GM12878 (cell line): Measurements from ENCODE around the gene DYNC1H1. TPM values are rescaled to one million over a fixed set of nuclear protein-coding genes. Genes with fewer than 3 reads are reported as not detected.

Experiments
- ATAC-seq: fragments of 200-7000 bp; cut with Tn5 transposase; 3 replicates; pipeline ENCODE4 v1.9.1; 2020; ENCODE audit warnings: mild to moderate bottlenecking, moderate library complexity
- BruUV-seq: library from RNA; stranded (reverse); fragments of 400-500 nt; replicated peaks from 2 replicates; lab custom pipeline; 2021; lab: Mats Ljungman, UMichigan
- CTCF ChIA-PET: fragments of 300-600 bp; sonication (Branson Sonifier 250); formaldehyde crosslinking; extraction: SDS; loops from one replicate; lab custom pipeline; 2021; ENCODE audit warnings: inconsistent platforms; lab: Yijun Ruan, JAX
- POLR2A ChIA-PET: fragments of 350-600 bp; formaldehyde crosslinking; extraction: SDS; loops from one replicate; lab custom pipeline; 2021; ENCODE audit warnings: inconsistent platforms; lab: Charles Lee
- RAD21 ChIA-PET: fragments of 300-600 bp; sonication (Branson Sonifier 250); formaldehyde crosslinking; loops from one replicate; lab custom pipeline; 2023; ENCODE audit warnings: antibody characterized with exemption; ENCODE audit not compliant: unreplicated experiment; lab: Charles Lee
- SMC1A ChIA-PET: fragments of 300-600 bp; sonication (Branson Sonifier 250); formaldehyde crosslinking; loops from one replicate; lab custom pipeline; 2023; ENCODE audit not compliant: unreplicated experiment, uncharacterized antibody; lab: Charles Lee
- DNase-seq: peaks from one replicate; pipeline ENCODE4 v3.0.0-alpha.2; 2011; ENCODE audit warnings: low read depth, low spot score
- FAIRE-seq: peaks from 3 replicates; lab custom pipeline; 2011; peaks lifted over from hg19 to GRCh38; lab: Jason Lieb, UNC
- H2AFZ ChIP-seq: 2 replicates; pipeline ENCODE4 v1.6.0; 2011; ENCODE audit warnings: low read depth, low read length, control low read depth; ENCODE audit not compliant: control insufficient read depth
- H3K27ac ChIP-seq: 2 replicates; pipeline ENCODE4 v1.5.1; 2011; ENCODE audit warnings: control low read depth; ENCODE audit not compliant: control insufficient read depth, insufficient read depth
- H3K27me3 ChIP-seq, 2 experiments: replicated peaks in 1 of 2; 2 replicates each; pipeline versions ENCODE4 v1.6.0 to v1.6.1; 2011; ENCODE audit warnings: low read length in 1 of 2; ENCODE audit not compliant: control insufficient read depth in 2 of 2, insufficient read depth in 2 of 2
- H3K36me3 ChIP-seq, 2 experiments: 2 replicates each; pipeline ENCODE4 v1.5.1; 2011; ENCODE audit warnings: low read length in 1 of 2; ENCODE audit not compliant: control insufficient read depth in 2 of 2, insufficient read depth in 2 of 2
- H3K4me1 ChIP-seq: 2 replicates; pipeline ENCODE4 v1.6.1; 2011; ENCODE audit warnings: mild to moderate bottlenecking, low read length, moderate library complexity, mixed read lengths; ENCODE audit not compliant: control insufficient read depth, insufficient read depth
- H3K4me2 ChIP-seq: 2 replicates; pipeline ENCODE4 v1.6.0; 2011; ENCODE audit warnings: control low read depth; ENCODE audit not compliant: control insufficient read depth, insufficient read depth
- H3K4me3 ChIP-seq: fragments of 200-600 bp; sonication (generic); 2 replicates; pipeline ENCODE4 v1.5.1; 2016
- H3K79me2 ChIP-seq: 2 replicates; pipeline ENCODE4 v1.6.0; 2011; ENCODE audit warnings: low read length; ENCODE audit not compliant: control insufficient read depth, insufficient read depth
- H3K9ac ChIP-seq: 2 replicates; pipeline ENCODE4 v1.8.0; 2011; ENCODE audit warnings: low read length, control low read depth, mixed read lengths; ENCODE audit not compliant: control insufficient read depth, insufficient read depth
- H3K9me3 ChIP-seq: replicated peaks from 3 replicates; pipeline ENCODE4 v1.5.1; 2011; ENCODE audit warnings: mild to moderate bottlenecking, low read length; ENCODE audit not compliant: control insufficient read depth, insufficient read depth
- H4K20me1 ChIP-seq: 2 replicates; pipeline ENCODE4 v1.6.0; 2011; ENCODE audit not compliant: control insufficient read depth, insufficient read depth
- BHLHE40 ChIP-seq, 2 experiments: fragments of 450-650 bp in 1 of 2; IDR thresholded peaks; 2 replicates each; pipeline ENCODE4 v1.6.1; 2011 to 2017; ENCODE audit warnings: low read depth in 2 of 2, borderline replicate concordance in 1 of 2, improper control_type of control experiment in 1 of 2, low read length in 1 of 2, mild to moderate bottlenecking in 1 of 2
- CBX3 ChIP-seq: fragments of 200-600 bp; sonication (generic); IDR thresholded peaks from 2 replicates; pipeline ENCODE4 v1.6.1; 2016; ENCODE audit warnings: low read depth, borderline replicate concordance
- GATAD2B ChIP-seq: fragments of 450-650 bp; conservative IDR thresholded peaks from 2 replicates; pipeline ENCODE4 v1.6.1; 2017; ENCODE audit warnings: low read depth, mild to moderate bottlenecking, moderate library complexity
- MEF2A ChIP-seq: IDR thresholded peaks from 2 replicates; pipeline ENCODE4 v1.6.1; 2011; ENCODE audit warnings: low read depth, mild to moderate bottlenecking, low read length, moderate library complexity; ENCODE audit not compliant: insufficient read depth
- MTA3 ChIP-seq: IDR thresholded peaks from 2 replicates; pipeline ENCODE4 v1.6.1; 2012; ENCODE audit warnings: low read length, inconsistent platforms, borderline replicate concordance
- NBN ChIP-seq: fragments of 450-650 bp; IDR thresholded peaks from 2 replicates; pipeline ENCODE4 v1.6.1; 2016
- NR2F1 ChIP-seq: fragments of 450-650 bp; conservative IDR thresholded peaks from 2 replicates; pipeline ENCODE4 v1.6.1; 2017; ENCODE audit warnings: mild to moderate bottlenecking
- NRF1 ChIP-seq: conservative IDR thresholded peaks from 2 replicates; pipeline ENCODE4 v1.6.1; 2011; ENCODE audit warnings: mild to moderate bottlenecking, low read depth, low read length, improper control_type of control experiment
- SPI1 ChIP-seq: IDR thresholded peaks from 2 replicates; pipeline ENCODE4 v1.6.1; 2011; ENCODE audit warnings: low read depth, mild to moderate bottlenecking, low read length, moderate library complexity, borderline replicate concordance; ENCODE audit not compliant: insufficient read depth
- TCF3 ChIP-seq: IDR thresholded peaks from 2 replicates; pipeline ENCODE4 v1.6.1; 2012; ENCODE audit warnings: low read depth, mild to moderate bottlenecking, low read length, borderline replicate concordance; ENCODE audit not compliant: insufficient read depth
- ZZZ3 ChIP-seq: IDR thresholded peaks from 2 replicates; pipeline ENCODE4 v1.6.1; 2011; ENCODE audit warnings: low read depth; ENCODE audit not compliant: control insufficient read depth, insufficient read length
- WGBS: methylation state at CpG from one replicate; pipeline ENCODE4 v1.1.6; 2016; ENCODE audit warnings: low lambda C conversion rate; ENCODE audit not compliant: insufficient replicate concordance, insufficient coverage; ENCODE audit errors: missing lambda C conversion rate; 5-methylcytosine and 5-hydroxymethylcytosine counted together
- in situ Hi-C: fragments of 300-500 bp; cut with MboI; formaldehyde crosslinking; loops from 9 replicates; pipeline ENCODE4 v1.14.3; 2018; ENCODE audit warnings: mixed read lengths
- intact Hi-C: fragments of 100-400 bp; cut with micrococcal nuclease; formaldehyde crosslinking; loops from one replicate; pipeline ENCODE4 v1.14.2; 2022; ENCODE audit not compliant: unreplicated experiment
- polyA plus RNA-seq, 11 experiments: library from polyadenylated mRNA; depleted of rRNA in 4 of 11; unstranded in 6 of 11; stranded (reverse) in 5 of 11; fragments of >200 nt; fragmentation: Nextera tagmentation in 4 of 11; fragmentation: Illumina TruSeq in 1 of 11; extraction: Ambion mirVana in 4 of 11; extraction: Trizol in 1 of 11; gene quantifications; 1 replicate in 1 of 11; 2 replicates in 10 of 11; pipeline versions ENCODE4 v1.2.1 to v1.2.3, GENCODE V29; 2011 to 2016; ENCODE audit warnings: inconsistent platforms in 2 of 11, missing spikeins in 2 of 11, low read depth in 1 of 11
- total RNA-seq, 4 experiments: library from RNA; depleted of rRNA in 3 of 4; stranded (reverse); fragments of >200 nt in 3 of 4; fragmentation: Illumina TruSeq in 1 of 4; extraction: Trizol in 1 of 4; gene quantifications; 2 replicates each; pipeline versions ENCODE4 v1.2.1 to v1.2.3, GENCODE V29; 2013 to 2021
- TF ChIP-seq, protein P1 (sequence below): fragments of 450-650 bp; conservative IDR thresholded peaks from 2 replicates; pipeline ENCODE4 v1.6.1; 2017; ENCODE audit warnings: mild to moderate bottlenecking, moderate library complexity
- TF ChIP-seq, protein P2 (sequence below): fragments of 450-650 bp; IDR thresholded peaks from 2 replicates; pipeline ENCODE4 v1.6.1; 2018; ENCODE audit warnings: borderline replicate concordance, mild to moderate bottlenecking; ENCODE audit not compliant: partially characterized antibody
- TF ChIP-seq, protein P3 (sequence below): fragments of 450-650 bp; IDR thresholded peaks from 2 replicates; pipeline ENCODE4 v1.6.1; 2016; ENCODE audit warnings: mild to moderate bottlenecking

DYNC1H1 gene
- total and polyA plus RNA-seq, 10 of the 15 experiments (the other 5 are each of a cell fraction or from before 2014, with no cell fraction given) = 38.4 to 291 (median 111) TPM

DNA sequence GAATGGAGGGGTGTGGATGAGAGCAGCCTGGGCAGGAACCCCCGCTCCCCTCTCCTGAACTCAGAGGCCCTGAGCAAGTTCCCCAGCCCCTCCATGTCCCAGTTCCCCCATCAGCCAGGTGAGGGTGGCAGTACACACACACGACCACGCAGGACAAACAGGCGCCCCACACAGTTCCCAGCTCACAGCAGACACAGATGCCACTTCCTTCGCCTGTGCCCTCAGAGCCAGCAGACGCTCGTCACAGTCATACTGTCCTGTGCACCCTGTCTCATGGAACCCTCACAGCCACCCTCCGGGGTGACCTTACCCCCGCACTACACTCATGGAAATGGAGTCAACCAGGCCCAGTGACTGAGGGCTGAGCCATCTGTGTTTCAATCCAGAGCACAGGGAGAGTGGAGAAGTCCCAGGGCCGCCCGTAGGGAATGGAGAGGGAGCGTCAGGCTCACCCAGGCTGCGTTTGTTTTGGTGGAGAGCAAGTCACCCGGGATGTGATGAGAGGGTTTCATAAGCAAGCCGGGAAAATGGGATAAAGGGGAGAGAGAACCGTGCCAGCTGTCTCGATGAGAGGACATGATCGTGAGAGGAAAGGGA is 47.5 kb upstream of the DYNC1H1 start:
- FAIRE-seq (no peak), ATAC-seq (no peak; the same call in 2 of the 3 replicates), DNase-seq (no peak)
- H2AFZ ChIP-seq = no peak overlapping the region
- BruUV-seq = no TSS peak
- H3K27me3 ChIP-seq = no peaks in the 10 kb centered on the region
- RAD21 ChIA-PET = interaction anchor here (1.9 kb wide), 1 partner anchor 72 kb away, joined by 4 read pairs; no protein-coding TSS in a partner anchor
- H3K9me3 ChIP-seq = no peaks in the 10 kb centered on the region
- no peak overlapping the region for H3K4me2 ChIP-seq
- SMC1A ChIA-PET = interaction anchor here (1.2 to 1.5 kb wide), 2 partner anchors 16 to 146 kb away, joined by 3 to 4 read pairs; no protein-coding TSS in a partner anchor
- CTCF ChIA-PET = no interaction called here
- no peaks in the 10 kb centered on the region for H3K79me2 ChIP-seq
- no peak overlapping the region for H3K4me3 ChIP-seq
- intact Hi-C loops (no loop called here), in situ Hi-C loops (no loop called here)
- H3K27ac ChIP-seq = no peak overlapping the region
- no peaks in the 10 kb centered on the region for H4K20me1 ChIP-seq
- WGBS = 93% methylated on average over 18 of the region's 18 CpGs
- H3K9ac ChIP-seq = no peak overlapping the region
- H3K4me1 ChIP-seq = no peaks in the 10 kb centered on the region
- POLR2A ChIA-PET = no interaction called here
- peaks cover 0 to 12% of the 10 kb centered on the region in 2 experiments; a peak in 3 of 4 replicates for H3K36me3 ChIP-seq
- TF ChIP-seq, protein P1, sequence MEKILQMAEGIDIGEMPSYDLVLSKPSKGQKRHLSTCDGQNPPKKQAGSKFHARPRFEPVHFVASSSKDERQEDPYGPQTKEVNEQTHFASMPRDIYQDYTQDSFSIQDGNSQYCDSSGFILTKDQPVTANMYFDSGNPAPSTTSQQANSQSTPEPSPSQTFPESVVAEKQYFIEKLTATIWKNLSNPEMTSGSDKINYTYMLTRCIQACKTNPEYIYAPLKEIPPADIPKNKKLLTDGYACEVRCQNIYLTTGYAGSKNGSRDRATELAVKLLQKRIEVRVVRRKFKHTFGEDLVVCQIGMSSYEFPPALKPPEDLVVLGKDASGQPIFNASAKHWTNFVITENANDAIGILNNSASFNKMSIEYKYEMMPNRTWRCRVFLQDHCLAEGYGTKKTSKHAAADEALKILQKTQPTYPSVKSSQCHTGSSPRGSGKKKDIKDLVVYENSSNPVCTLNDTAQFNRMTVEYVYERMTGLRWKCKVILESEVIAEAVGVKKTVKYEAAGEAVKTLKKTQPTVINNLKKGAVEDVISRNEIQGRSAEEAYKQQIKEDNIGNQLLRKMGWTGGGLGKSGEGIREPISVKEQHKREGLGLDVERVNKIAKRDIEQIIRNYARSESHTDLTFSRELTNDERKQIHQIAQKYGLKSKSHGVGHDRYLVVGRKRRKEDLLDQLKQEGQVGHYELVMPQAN = no peak
- no peak for TF ChIP-seq GATAD2B
- no peak for TF ChIP-seq MTA3
- TF ChIP-seq, protein P2, sequence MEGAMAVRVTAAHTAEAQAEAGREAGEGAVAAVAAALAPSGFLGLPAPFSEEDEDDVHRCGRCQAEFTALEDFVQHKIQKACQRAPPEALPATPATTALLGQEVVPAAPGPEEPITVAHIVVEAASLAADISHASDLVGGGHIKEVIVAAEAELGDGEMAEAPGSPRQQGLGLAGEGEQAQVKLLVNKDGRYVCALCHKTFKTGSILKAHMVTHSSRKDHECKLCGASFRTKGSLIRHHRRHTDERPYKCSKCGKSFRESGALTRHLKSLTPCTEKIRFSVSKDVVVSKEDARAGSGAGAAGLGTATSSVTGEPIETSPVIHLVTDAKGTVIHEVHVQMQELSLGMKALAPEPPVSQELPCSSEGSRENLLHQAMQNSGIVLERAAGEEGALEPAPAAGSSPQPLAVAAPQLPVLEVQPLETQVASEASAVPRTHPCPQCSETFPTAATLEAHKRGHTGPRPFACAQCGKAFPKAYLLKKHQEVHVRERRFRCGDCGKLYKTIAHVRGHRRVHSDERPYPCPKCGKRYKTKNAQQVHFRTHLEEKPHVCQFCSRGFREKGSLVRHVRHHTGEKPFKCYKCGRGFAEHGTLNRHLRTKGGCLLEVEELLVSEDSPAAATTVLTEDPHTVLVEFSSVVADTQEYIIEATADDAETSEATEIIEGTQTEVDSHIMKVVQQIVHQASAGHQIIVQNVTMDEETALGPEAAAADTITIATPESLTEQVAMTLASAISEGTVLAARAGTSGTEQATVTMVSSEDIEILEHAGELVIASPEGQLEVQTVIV = no peak
- no peak for TF ChIP-seq NBN
- TF ChIP-seq NR2F1 = no peak
- no peak for TF ChIP-seq ZZZ3
- TF ChIP-seq TCF3 = no peak
- TF ChIP-seq CBX3 = no peak
- TF ChIP-seq SPI1 = no peak
- TF ChIP-seq MEF2A = no peak
- TF ChIP-seq BHLHE40 (IDR thresholded peaks at IDR 0.05; ENCODE audit: borderline replicate concordance in 1 of 2, low read depth in 2 of 2, low read length in 1 of 2) = no peak
- TF ChIP-seq NRF1 = no peak
- TF ChIP-seq, protein P3, sequence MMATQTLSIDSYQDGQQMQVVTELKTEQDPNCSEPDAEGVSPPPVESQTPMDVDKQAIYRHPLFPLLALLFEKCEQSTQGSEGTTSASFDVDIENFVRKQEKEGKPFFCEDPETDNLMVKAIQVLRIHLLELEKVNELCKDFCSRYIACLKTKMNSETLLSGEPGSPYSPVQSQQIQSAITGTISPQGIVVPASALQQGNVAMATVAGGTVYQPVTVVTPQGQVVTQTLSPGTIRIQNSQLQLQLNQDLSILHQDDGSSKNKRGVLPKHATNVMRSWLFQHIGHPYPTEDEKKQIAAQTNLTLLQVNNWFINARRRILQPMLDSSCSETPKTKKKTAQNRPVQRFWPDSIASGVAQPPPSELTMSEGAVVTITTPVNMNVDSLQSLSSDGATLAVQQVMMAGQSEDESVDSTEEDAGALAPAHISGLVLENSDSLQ = no peak
